ENCODE data around the gene AQP2. TPM values are rescaled to one million over a fixed set of nuclear protein-coding genes. Genes with fewer than 3 reads are reported as not detected.

Gene AQP2
- total RNA-seq, 3 donors from 2014 or later: not detected

DNA sequence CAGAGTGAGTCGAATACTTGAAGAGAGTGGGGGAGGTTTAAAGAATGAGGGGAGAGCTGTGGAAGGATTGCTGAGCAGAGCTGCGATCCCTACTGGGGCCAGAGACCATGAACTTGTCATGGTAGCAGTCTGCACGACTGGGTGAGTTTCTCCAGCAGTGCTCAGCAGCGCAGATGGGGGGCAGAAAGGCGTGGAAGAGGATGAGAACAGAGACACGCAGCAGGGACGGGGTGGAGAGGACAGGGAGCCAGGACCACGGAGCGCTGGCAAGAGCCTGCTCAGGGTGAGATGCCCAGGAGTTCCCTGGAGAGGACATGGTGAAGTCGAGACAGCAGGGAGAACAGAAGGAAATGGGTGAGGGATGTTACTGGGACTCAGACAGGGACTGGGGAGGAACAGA is 20.1 kb downstream of the AQP2 start:
- Histone ChIP-seq H3K4me1 (peaks cover 0 to 8% of the 10 kb centered on the region in 2 donors), H3K9me3 (no peaks in the 10 kb centered on the region), H3K36me3 (no peaks in the 10 kb centered on the region), H3K27me3 (peaks cover 0 to 3% of the 10 kb centered on the region in 2 donors), H3K4me3 (no peak overlapping the region), H3K27ac (no peak overlapping the region)
- no peak for TF ChIP-seq POLR2A (IDR thresholded peaks at IDR 0.05)
- TF ChIP-seq POLR2AphosphoS5 (IDR thresholded peaks at IDR 0.05): no peak
- TF ChIP-seq, protein P1, sequence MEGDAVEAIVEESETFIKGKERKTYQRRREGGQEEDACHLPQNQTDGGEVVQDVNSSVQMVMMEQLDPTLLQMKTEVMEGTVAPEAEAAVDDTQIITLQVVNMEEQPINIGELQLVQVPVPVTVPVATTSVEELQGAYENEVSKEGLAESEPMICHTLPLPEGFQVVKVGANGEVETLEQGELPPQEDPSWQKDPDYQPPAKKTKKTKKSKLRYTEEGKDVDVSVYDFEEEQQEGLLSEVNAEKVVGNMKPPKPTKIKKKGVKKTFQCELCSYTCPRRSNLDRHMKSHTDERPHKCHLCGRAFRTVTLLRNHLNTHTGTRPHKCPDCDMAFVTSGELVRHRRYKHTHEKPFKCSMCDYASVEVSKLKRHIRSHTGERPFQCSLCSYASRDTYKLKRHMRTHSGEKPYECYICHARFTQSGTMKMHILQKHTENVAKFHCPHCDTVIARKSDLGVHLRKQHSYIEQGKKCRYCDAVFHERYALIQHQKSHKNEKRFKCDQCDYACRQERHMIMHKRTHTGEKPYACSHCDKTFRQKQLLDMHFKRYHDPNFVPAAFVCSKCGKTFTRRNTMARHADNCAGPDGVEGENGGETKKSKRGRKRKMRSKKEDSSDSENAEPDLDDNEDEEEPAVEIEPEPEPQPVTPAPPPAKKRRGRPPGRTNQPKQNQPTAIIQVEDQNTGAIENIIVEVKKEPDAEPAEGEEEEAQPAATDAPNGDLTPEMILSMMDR (IDR thresholded peaks at IDR 0.05): no peak
- intact Hi-C loops (cut with DNase I; ENCODE audit: low total_unique reads): no loop called here
- DNase-seq (ENCODE audit: low spot score in 2 of 2): no peak

DNA sequence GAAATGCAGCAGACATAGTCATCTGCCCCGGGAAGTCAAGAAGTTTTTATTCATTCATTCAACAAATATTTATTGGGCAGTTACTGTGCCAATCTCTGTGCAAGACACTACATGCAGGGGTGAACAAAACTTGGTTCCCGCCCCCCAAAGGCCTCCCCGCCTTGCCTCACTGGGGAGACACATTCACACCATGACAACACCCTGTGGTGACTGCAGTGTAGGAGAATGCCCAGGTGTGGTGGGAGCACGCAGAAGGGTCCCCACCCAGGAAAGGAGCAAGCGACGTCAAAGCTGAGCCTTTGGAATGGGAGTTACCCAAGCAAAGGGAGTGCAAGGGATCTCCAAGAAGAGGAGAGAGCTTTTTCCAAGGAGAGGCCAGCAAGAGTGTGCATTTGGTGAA is 20.6 kb downstream of the AQP2 start:
- Histone ChIP-seq H3K9me3 (no peaks in the 10 kb centered on the region), H3K27me3 (peaks cover 0 to 3% of the 10 kb centered on the region in 2 donors), H3K4me1 (peaks cover 0 to 8% of the 10 kb centered on the region in 2 donors), H3K4me3 (no peak overlapping the region), H3K27ac (no peak overlapping the region), H3K36me3 (no peaks in the 10 kb centered on the region)
- intact Hi-C loops (cut with DNase I; ENCODE audit: low total_unique reads): no loop called here
- no peak for DNase-seq (ENCODE audit: low spot score in 2 of 2)
- TF ChIP-seq, protein P1 (IDR thresholded peaks at IDR 0.05): no peak
- TF ChIP-seq POLR2A (IDR thresholded peaks at IDR 0.05): no peak
- no peak for TF ChIP-seq POLR2AphosphoS5 (IDR thresholded peaks at IDR 0.05)

DNA sequence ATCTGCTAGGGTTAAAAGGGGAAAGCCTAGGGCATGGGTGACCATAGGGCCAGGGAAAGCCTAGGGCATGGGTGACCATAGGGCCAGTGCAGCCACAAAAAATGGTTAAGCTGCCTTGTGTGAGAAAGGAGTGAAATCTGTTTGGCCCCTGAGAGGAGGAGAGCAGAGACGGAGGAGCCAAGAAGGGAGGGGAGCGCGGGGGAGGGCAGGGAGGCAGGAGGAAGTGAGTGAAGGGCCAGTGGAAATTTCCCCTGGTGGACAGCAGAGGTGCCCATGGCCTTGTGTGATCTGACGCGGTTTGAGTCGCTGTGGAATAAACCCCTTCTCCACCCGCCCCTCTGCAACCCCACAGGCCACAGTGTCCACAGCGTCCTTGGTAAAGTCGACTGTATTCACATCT is 21.6 kb downstream of the AQP2 start:
- H3K27ac ChIP-seq: no peak overlapping the region
- TF ChIP-seq POLR2A (IDR thresholded peaks at IDR 0.05): no peak
- TF ChIP-seq, protein P1 (IDR thresholded peaks at IDR 0.05): no peak
- no peak for TF ChIP-seq POLR2AphosphoS5 (IDR thresholded peaks at IDR 0.05)
- no peaks in the 10 kb centered on the region for H3K36me3 ChIP-seq
- no peak for DNase-seq (ENCODE audit: low spot score in 2 of 2)
- intact Hi-C loops (cut with DNase I; ENCODE audit: low total_unique reads): no loop called here
- no peak overlapping the region for H3K4me3 ChIP-seq
- H3K4me1 ChIP-seq: peaks cover 0 to 7% of the 10 kb centered on the region in 2 donors
- H3K27me3 ChIP-seq: peaks cover 0 to 3% of the 10 kb centered on the region in 2 donors
- no peaks in the 10 kb centered on the region for H3K9me3 ChIP-seq

DNA sequence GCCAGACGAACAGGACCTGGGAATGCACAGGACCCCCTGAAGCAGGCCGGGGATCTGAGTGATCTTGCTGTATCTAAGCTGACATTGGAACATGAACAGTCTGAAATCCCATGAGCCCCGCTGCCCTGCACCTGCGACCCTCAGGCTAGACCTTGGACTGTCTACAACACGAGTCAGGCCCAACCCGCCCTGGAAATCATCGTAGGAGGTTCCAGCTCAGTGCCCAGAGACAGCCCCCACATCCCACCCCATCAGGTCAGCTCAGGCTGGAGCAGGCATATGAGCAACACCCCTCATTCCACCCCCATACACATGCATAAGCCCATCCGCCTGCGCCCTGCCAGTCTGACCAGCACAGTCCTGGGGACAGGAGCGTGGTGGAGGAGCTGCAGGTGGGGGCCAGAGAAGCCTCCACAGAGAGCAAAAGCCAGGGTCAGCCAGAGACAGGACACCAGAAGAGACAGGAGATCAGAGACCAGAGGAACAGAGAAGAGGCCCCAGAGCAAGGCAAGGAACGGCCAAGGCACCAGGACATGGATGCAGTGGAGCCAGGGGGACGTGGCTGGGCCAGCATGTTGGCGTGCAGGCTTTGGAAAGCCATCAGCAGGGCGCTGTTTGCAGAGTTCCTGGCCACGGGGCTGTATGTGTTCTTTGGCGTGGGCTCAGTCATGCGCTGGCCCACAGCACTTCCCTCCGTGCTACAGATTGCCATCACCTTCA is 22.3 kb downstream of the AQP2 start, which contains the start of gene AQP6:
AQP6 (plus strand) TSS at position 307 of the 720 bp plus-strand sequence; CDS start at position 534, 227 bp downstream.
- no peaks in the 10 kb centered on the region for H3K36me3 ChIP-seq
- H3K4me3 ChIP-seq: no peak within 1 kb of the TSS
- H3K27ac ChIP-seq: no peak within 1 kb of the TSS
- no peaks in the 10 kb centered on the region for H3K9me3 ChIP-seq
- peaks cover 0 to under 1% of the 10 kb centered on the region in 2 donors for H3K4me1 ChIP-seq
- DNase-seq (ENCODE audit: low spot score in 2 of 2): no peak
- TF ChIP-seq POLR2AphosphoS5 (IDR thresholded peaks at IDR 0.05) (no peak), POLR2A (IDR thresholded peaks at IDR 0.05) (no peak)
- TF ChIP-seq, protein P1 (IDR thresholded peaks at IDR 0.05): no peak
- intact Hi-C loops (cut with DNase I; ENCODE audit: low total_unique reads): no loop called here
- H3K27me3 ChIP-seq: peaks cover 0 to 2% of the 10 kb centered on the region in 2 donors

DNA sequence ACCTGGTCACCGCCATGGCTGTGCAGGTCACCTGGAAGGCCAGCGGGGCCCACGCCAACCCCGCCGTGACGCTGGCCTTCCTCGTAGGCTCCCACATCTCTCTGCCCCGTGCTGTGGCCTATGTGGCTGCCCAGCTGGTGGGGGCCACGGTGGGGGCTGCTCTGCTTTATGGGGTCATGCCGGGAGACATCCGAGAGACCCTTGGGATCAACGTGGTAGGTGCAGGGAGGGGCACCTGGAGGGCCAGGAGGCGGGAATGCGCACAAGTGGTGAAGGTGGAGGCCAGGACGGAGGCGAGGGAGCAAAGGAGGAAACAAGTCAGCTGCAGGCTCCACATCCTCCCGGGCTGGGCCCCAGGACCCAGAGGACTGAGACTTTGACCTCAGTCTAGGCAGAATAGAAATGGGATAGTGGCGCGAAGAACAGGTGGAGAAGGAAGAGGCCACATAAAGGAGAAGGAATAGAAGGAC is 22.9 kb downstream of the AQP2 start:
- intact Hi-C loops (cut with DNase I; ENCODE audit: low total_unique reads): no loop called here
- H3K4me1 ChIP-seq: no peaks in the 10 kb centered on the region
- TF ChIP-seq, protein P1 (IDR thresholded peaks at IDR 0.05): no peak
- TF ChIP-seq POLR2AphosphoS5 (IDR thresholded peaks at IDR 0.05) (no peak), POLR2A (IDR thresholded peaks at IDR 0.05) (no peak)
- no peaks in the 10 kb centered on the region for H3K27me3 ChIP-seq
- no peaks in the 10 kb centered on the region for H3K36me3 ChIP-seq
- no peak overlapping the region for H3K4me3 ChIP-seq
- no peak for DNase-seq (ENCODE audit: low spot score in 2 of 2)
- no peaks in the 10 kb centered on the region for H3K9me3 ChIP-seq
- H3K27ac ChIP-seq: no peak overlapping the region

Data from breast epithelium (tissue), 4 donors.